Lung (tissue), 12 donors: ENCODE measurements around the gene CRELD2. TPM values are rescaled to one million over a fixed set of nuclear protein-coding genes. Genes with fewer than 3 reads are reported as not detected.

Experiments used
- ATAC-seq: fragments of 200-7000 bp; cut with Tn5 transposase; one replicate; pipeline ENCODE4 v1.9.1; 2020; ENCODE audit warnings: moderate number of reproducible peaks; ENCODE audit not compliant: insufficient read depth, low FRiP score
- DNase-seq, 3 donors: peaks; one replicate each; pipeline ENCODE4 v3.0.0-alpha.2; 2013 to 2017
- H3K27ac ChIP-seq, 2 donors: one replicate each; pipeline ENCODE4 v1.5.1; 2013; ENCODE audit warnings: mild to moderate bottlenecking in 2 of 2, moderate library complexity in 2 of 2, control low read depth in 1 of 2, inconsistent platforms in 1 of 2, low read depth in 1 of 2, low read length in 1 of 2
- H3K27me3 ChIP-seq, 3 donors: one replicate each; pipeline ENCODE4 v1.5.1; 2013; ENCODE audit warnings: low read length in 2 of 3; ENCODE audit not compliant: control insufficient read depth in 3 of 3, insufficient read depth in 3 of 3
- H3K36me3 ChIP-seq, 4 donors: one replicate each; pipeline ENCODE4 v1.5.1; 2013; ENCODE audit warnings: low read length in 4 of 4, mild to moderate bottlenecking in 1 of 4, moderate library complexity in 1 of 4; ENCODE audit not compliant: control insufficient read depth in 4 of 4, insufficient read depth in 4 of 4
- H3K4me1 ChIP-seq, 5 donors: one replicate each; pipeline ENCODE4 v1.5.1; 2013; ENCODE audit warnings: low read length in 5 of 5, mild to moderate bottlenecking in 2 of 5, moderate library complexity in 1 of 5; ENCODE audit not compliant: control insufficient read depth in 5 of 5, insufficient read depth in 5 of 5
- H3K4me3 ChIP-seq: one replicate; pipeline ENCODE4 v1.5.1; 2013; ENCODE audit warnings: mild to moderate bottlenecking, control low read depth, moderate library complexity
- H3K9ac ChIP-seq, 2 donors: one replicate each; pipeline ENCODE4 v1.5.1; 2013; ENCODE audit warnings: low read length in 2 of 2, control low read depth in 1 of 2; ENCODE audit not compliant: insufficient read depth in 1 of 2
- H3K9me3 ChIP-seq, 4 donors: one replicate each; pipeline ENCODE4 v1.5.1; 2013; ENCODE audit warnings: low read length in 3 of 4, mild to moderate bottlenecking in 1 of 4, moderate library complexity in 1 of 4; ENCODE audit not compliant: control insufficient read depth in 4 of 4, insufficient read depth in 3 of 4
- WGBS, 2 donors: extraction: QIAGEN DNeasy Blood & Tissue Kit; methylation state at CpG; one replicate each; pipeline ENCODE4 v1.1.7; 2013; 5-methylcytosine and 5-hydroxymethylcytosine counted together
- polyA plus RNA-seq, 2 donors: library from polyadenylated mRNA; stranded (reverse); fragments of 200-250 nt; gene quantifications; one replicate each; pipeline ENCODE4 v1.2.1, GENCODE V29; 2013
- total RNA-seq, 2 donors: library from RNA; depleted of rRNA in 1 of 2; stranded (reverse); fragments of >200 nt in 1 of 2; gene quantifications; one replicate each; pipeline ENCODE4 v1.2.1, GENCODE V29; 2014 to 2021
- TF ChIP-seq, protein P1 (sequence below): IDR thresholded peaks from 2 replicates; pipeline ENCODE4 v1.5.1; 2012; ENCODE audit warnings: mild to moderate bottlenecking; ENCODE audit errors: control extremely low read depth, extremely low read depth
- donor health status: control.
- donor health status: control.
- donor health status: Bipolar disorder and iron deficiency.
- donor health status: healthy.
- donor health status: DM: yes; HTN: yes; CAD: no.

The CRELD2 gene
- total and polyA plus RNA-seq, 4 donors, result 18.7 to 110 (median 71.9) TPM

DNA sequence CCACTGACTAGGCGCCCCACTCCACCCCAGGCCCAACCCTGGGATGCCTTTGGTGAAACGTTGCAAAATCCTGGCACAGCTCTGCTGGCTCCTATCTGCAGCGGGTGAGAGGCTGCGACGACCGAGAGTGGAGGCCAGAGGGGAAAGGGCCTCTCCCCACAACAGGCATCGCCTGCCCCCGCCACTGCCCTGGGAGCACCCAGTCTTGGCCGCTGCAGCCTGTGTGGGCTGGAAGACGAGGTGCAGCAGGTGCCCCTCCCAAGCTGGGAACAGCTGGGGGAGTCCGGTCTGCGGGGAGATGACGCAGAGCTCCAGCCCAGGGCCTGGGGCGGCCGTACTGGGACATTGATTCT lies 38.0 kb downstream of the CRELD2 start:
- DNase-seq, result no peak
- Histone ChIP-seq H3K4me3 (no peak overlapping the region), H3K9ac (no peak overlapping the region), H3K9me3 (no peaks in the 10 kb centered on the region), H3K27ac (peak overlapping the region in 1 of 2 donors; percentile 71), H3K4me1 (peaks cover 0 to 44% (median 27%) of the 10 kb centered on the region in 5 donors), H3K27me3 (no peaks in the 10 kb centered on the region), H3K36me3 (peaks cover 0 to 2% (median 0%) of the 10 kb centered on the region in 4 donors)
- TF ChIP-seq, protein P1, sequence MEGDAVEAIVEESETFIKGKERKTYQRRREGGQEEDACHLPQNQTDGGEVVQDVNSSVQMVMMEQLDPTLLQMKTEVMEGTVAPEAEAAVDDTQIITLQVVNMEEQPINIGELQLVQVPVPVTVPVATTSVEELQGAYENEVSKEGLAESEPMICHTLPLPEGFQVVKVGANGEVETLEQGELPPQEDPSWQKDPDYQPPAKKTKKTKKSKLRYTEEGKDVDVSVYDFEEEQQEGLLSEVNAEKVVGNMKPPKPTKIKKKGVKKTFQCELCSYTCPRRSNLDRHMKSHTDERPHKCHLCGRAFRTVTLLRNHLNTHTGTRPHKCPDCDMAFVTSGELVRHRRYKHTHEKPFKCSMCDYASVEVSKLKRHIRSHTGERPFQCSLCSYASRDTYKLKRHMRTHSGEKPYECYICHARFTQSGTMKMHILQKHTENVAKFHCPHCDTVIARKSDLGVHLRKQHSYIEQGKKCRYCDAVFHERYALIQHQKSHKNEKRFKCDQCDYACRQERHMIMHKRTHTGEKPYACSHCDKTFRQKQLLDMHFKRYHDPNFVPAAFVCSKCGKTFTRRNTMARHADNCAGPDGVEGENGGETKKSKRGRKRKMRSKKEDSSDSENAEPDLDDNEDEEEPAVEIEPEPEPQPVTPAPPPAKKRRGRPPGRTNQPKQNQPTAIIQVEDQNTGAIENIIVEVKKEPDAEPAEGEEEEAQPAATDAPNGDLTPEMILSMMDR, result no peak
- 73 to 81% methylated on average over 15 of the region's 15 CpGs for WGBS, 2 donors
- no peak for ATAC-seq

DNA sequence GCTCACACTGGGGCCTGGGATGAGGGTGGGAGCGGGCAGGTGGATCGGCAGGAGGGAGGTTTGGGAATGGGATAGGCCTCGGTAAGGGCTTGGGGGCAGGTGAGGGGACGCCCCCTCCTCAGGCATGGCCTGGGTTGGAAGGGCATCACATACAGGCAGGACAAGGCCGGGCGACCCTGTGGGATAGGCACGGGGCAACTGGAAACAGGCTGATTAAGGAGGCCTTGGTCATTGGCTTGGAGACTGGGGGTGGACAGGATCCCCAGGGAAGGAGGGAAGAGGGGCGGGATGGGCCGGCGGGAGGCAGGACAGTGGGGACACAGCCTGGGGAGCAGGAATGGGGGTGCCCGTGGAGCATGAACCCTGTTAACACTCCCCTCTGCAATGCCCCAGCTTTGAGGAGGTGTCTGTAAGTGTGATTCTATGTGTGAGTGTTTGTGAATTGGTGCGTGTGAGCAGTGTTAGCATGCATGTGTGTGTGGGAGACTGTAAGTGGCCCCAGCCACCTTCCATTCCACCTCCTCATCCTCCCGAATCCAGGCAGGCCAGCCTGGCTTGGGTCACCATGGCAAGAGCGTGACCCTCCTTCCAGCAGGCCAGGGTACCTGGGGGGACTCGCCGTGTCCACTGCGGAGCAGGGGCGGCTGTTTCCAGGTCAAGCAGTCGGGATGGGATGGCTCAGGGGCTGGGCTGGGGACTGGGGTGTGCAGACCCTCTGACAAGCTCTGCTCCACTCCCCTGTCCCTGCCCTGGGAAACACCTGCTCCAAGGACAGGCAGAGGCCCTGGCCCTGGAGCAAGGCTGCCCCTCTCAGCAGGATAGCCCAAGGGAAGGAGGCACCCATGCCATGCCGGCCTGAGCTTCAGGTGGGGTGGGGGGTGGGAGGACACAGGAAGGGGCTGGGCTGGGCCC lies 38.7 kb downstream of the CRELD2 start:
- H3K4me1 ChIP-seq, result peaks cover 0 to 44% (median 20%) of the 10 kb centered on the region in 5 donors
- H3K27ac ChIP-seq, result peak overlapping the region in 1 of 2 donors; percentile 71
- no peaks in the 10 kb centered on the region for H3K27me3 ChIP-seq
- H3K4me3 ChIP-seq, result no peak overlapping the region
- H3K9ac ChIP-seq, result no peak overlapping the region
- 90 to 92% methylated on average over 20 of the region's 20 CpGs for WGBS, 2 donors
- H3K36me3 ChIP-seq, result peaks cover 0 to 8% (median 0%) of the 10 kb centered on the region in 4 donors
- ATAC-seq (no peak), DNase-seq (no peak)
- H3K9me3 ChIP-seq, result peaks cover 0 to 3% (median 0%) of the 10 kb centered on the region in 4 donors
- TF ChIP-seq, protein P1, result no peak

DNA sequence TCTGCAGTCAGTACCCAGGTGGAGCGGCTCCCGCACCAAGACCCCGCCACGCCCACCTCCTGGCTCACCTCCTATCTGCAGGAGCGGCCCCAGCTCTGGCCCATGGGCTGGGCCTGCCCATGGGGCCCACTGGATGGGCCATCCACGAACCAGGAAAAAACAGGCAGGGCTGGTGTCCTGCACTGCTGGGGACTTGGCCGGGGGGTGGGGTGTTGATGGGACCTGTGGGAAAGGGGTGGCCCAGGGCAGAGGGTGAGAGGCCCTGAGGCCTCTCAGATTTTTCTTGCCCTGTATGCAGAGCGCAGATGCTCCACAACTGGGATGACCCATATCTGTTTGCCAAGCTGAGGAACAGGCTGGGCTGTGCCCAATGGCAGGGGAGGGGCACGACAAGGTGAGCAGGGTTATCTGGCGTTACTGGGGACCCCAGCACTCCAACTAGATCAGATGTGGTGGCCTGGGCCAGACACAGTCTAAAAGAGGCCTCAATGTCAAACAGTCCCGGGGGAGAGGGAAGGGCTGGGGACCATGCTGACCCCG lies 39.5 kb downstream of the CRELD2 start:
- 84 to 85% methylated on average over 11 to 12 of the region's 12 CpGs for WGBS, 2 donors
- TF ChIP-seq, protein P1, result no peak
- Histone ChIP-seq H3K4me1 (peaks cover 0 to 41% (median 16%) of the 10 kb centered on the region in 5 donors), H3K36me3 (peaks cover 0 to 13% (median 2%) of the 10 kb centered on the region in 4 donors), H3K4me3 (no peak overlapping the region), H3K9me3 (peaks cover 0 to 3% (median 0%) of the 10 kb centered on the region in 4 donors), H3K27me3 (no peaks in the 10 kb centered on the region), H3K9ac (no peak overlapping the region), H3K27ac (peak overlapping the region in 1 of 2 donors; percentile 90)
- DNase-seq (no peak), ATAC-seq (no peak)
